ENCODE measurements around the gene C6orf47.

DNA sequence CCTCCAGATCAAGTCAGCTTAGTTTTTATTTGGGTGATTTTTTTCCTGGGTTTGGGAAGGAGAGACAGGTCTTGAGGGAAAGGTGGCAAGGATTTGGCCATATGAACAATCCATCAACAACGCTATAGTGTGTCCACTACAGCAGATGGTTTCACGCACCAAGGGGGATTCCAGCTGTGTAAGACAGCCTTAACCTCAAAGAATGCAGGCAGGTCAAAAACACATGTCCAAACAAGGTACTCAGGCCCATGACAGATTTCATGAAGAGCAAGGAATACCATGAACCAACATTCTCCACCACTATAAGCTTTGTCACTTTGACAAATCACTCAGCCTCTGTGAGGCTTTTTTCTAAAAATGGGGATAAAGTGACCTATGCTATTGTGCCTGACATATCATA is 43.6 kb downstream of the C6orf47 start:
- TF ChIP-seq, protein P1, sequence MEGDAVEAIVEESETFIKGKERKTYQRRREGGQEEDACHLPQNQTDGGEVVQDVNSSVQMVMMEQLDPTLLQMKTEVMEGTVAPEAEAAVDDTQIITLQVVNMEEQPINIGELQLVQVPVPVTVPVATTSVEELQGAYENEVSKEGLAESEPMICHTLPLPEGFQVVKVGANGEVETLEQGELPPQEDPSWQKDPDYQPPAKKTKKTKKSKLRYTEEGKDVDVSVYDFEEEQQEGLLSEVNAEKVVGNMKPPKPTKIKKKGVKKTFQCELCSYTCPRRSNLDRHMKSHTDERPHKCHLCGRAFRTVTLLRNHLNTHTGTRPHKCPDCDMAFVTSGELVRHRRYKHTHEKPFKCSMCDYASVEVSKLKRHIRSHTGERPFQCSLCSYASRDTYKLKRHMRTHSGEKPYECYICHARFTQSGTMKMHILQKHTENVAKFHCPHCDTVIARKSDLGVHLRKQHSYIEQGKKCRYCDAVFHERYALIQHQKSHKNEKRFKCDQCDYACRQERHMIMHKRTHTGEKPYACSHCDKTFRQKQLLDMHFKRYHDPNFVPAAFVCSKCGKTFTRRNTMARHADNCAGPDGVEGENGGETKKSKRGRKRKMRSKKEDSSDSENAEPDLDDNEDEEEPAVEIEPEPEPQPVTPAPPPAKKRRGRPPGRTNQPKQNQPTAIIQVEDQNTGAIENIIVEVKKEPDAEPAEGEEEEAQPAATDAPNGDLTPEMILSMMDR (IDR thresholded peaks at IDR 0.05; ENCODE audit: low read length) = no peak
- no peak for TF ChIP-seq EZH2 (IDR thresholded peaks at IDR 0.05; ENCODE audit: borderline replicate concordance, low read length)

All from OCI-LY1 (cell line).